Measurements from ENCODE around the gene OXT.

OXT gene

GRCh38 chr20:3039426-3039825 is 32.0 kb upstream of the OXT start:
- no peak overlapping the region for H3K4me3 ChIP-seq
- H3K9ac ChIP-seq (ENCODE audit: insufficient read length) = no peak overlapping the region
- H3K36me3 ChIP-seq (ENCODE audit: insufficient read depth, low read length) = peaks cover 47% of the 10 kb centered on the region
- no peaks in the 10 kb centered on the region for H3K9me3 ChIP-seq (ENCODE audit: low read depth, low read length)
- TF ChIP-seq POLR2AphosphoS5 (IDR thresholded peaks at IDR 0.05; ENCODE audit: borderline replicate concordance, low read depth, low read length) = no peak
- TF ChIP-seq FOXP2 (optimal IDR thresholded peaks at IDR 0.05; ENCODE audit: control extremely low read depth, extremely low read length, insufficient read depth) = no peak
- no peak for TF ChIP-seq EZH2 (IDR thresholded peaks at IDR 0.05)
- no peak for DNase-seq (ENCODE audit: low read depth, low spot score)
- no peak overlapping the region for H3K27ac ChIP-seq

GRCh38 chr20:3040086-3040485 is 31.3 kb upstream of the OXT start:
- no peak for TF ChIP-seq POLR2AphosphoS5 (IDR thresholded peaks at IDR 0.05; ENCODE audit: borderline replicate concordance, low read depth, low read length)
- no peak for TF ChIP-seq EZH2 (IDR thresholded peaks at IDR 0.05)
- no peak for TF ChIP-seq FOXP2 (optimal IDR thresholded peaks at IDR 0.05; ENCODE audit: control extremely low read depth, extremely low read length, insufficient read depth)
- H3K9me3 ChIP-seq (ENCODE audit: low read depth, low read length) = no peaks in the 10 kb centered on the region
- H3K27ac ChIP-seq = no peak overlapping the region
- no peak overlapping the region for H3K4me3 ChIP-seq
- no peak overlapping the region for H3K9ac ChIP-seq (ENCODE audit: insufficient read length)
- H3K36me3 ChIP-seq (ENCODE audit: insufficient read depth, low read length) = peaks cover 40% of the 10 kb centered on the region
- DNase-seq (ENCODE audit: low read depth, low spot score) = no peak

- Histone ChIP-seq H3K9ac (ENCODE audit: insufficient read length) (no peak overlapping the region), H3K27ac (peak overlapping the region; percentile 64), H3K4me3 (no peak overlapping the region), H3K9me3 (ENCODE audit: low read depth, low read length) (no peaks in the 10 kb centered on the region), H3K36me3 (ENCODE audit: insufficient read depth, low read length) (peaks cover 22% of the 10 kb centered on the region; the same call in 1 of the 2 replicates)
- TF ChIP-seq EZH2 (IDR thresholded peaks at IDR 0.05) = no peak
- no peak for TF ChIP-seq FOXP2 (optimal IDR thresholded peaks at IDR 0.05; ENCODE audit: control extremely low read depth, extremely low read length, insufficient read depth)
- no peak for TF ChIP-seq POLR2AphosphoS5 (IDR thresholded peaks at IDR 0.05; ENCODE audit: borderline replicate concordance, low read depth, low read length)
- DNase-seq (ENCODE audit: low read depth, low spot score) = no peak
Measured at GRCh38 chr20:3041854-3042409, 29.5 kb upstream of the OXT start.

GRCh38 chr20:3042625-3043024 is 28.8 kb upstream of the OXT start:
- H3K9ac ChIP-seq (ENCODE audit: insufficient read length) = no peak overlapping the region
- no peak for DNase-seq (ENCODE audit: low read depth, low spot score)
- H3K4me3 ChIP-seq = no peak overlapping the region
- H3K9me3 ChIP-seq (ENCODE audit: low read depth, low read length) = no peaks in the 10 kb centered on the region
- no peak overlapping the region for H3K27ac ChIP-seq
- TF ChIP-seq POLR2AphosphoS5 (IDR thresholded peaks at IDR 0.05; ENCODE audit: borderline replicate concordance, low read depth, low read length) (no peak), EZH2 (IDR thresholded peaks at IDR 0.05) (no peak), FOXP2 (optimal IDR thresholded peaks at IDR 0.05; ENCODE audit: control extremely low read depth, extremely low read length, insufficient read depth) (no peak)
- H3K36me3 ChIP-seq (ENCODE audit: insufficient read depth, low read length) = peaks cover 19% of the 10 kb centered on the region; the same call in 1 of the 2 replicates

- no peak for DNase-seq (ENCODE audit: low read depth, low spot score)
- Histone ChIP-seq H3K27ac (no peak within 1 kb of the TSS), H3K4me3 (no peak within 1 kb of the TSS), H3K9me3 (ENCODE audit: low read depth, low read length) (no peaks in the 10 kb centered on the region), H3K36me3 (ENCODE audit: insufficient read depth, low read length) (peaks cover 19% of the 10 kb centered on the region), H3K9ac (ENCODE audit: insufficient read length) (no peak within 1 kb of the TSS)
- no peak for TF ChIP-seq POLR2AphosphoS5 (IDR thresholded peaks at IDR 0.05; ENCODE audit: borderline replicate concordance, low read depth, low read length)
- no peak for TF ChIP-seq FOXP2 (optimal IDR thresholded peaks at IDR 0.05; ENCODE audit: control extremely low read depth, extremely low read length, insufficient read depth)
- no peak for TF ChIP-seq EZH2 (IDR thresholded peaks at IDR 0.05)
Measured at GRCh38 chr20:3043322-3043721, 28.1 kb upstream of the OXT start, which contains the start of gene GNRH2. Gene GNRH2, plus strand, starts transcription at chr20:3043622. Its CDS starts 793 bp downstream, at chr20:3044415.

GRCh38 chr20:3044336-3044965 is 27.0 kb upstream of the OXT start:
- no peaks in the 10 kb centered on the region for H3K9me3 ChIP-seq (ENCODE audit: low read depth, low read length)
- no peak overlapping the region for H3K27ac ChIP-seq
- no peak overlapping the region for H3K9ac ChIP-seq (ENCODE audit: insufficient read length)
- H3K4me3 ChIP-seq = no peak overlapping the region
- TF ChIP-seq EZH2 (IDR thresholded peaks at IDR 0.05) (no peak), POLR2AphosphoS5 (IDR thresholded peaks at IDR 0.05; ENCODE audit: borderline replicate concordance, low read depth, low read length) (no peak), FOXP2 (optimal IDR thresholded peaks at IDR 0.05; ENCODE audit: control extremely low read depth, extremely low read length, insufficient read depth) (no peak)
- DNase-seq (ENCODE audit: low read depth, low spot score) = no peak
- peaks cover 17% of the 10 kb centered on the region for H3K36me3 ChIP-seq (ENCODE audit: insufficient read depth, low read length)

GRCh38 chr20:3045042-3045815 is 26.2 kb upstream of the OXT start:
- Histone ChIP-seq H3K9ac (ENCODE audit: insufficient read length) (peak overlapping the region; percentile 87), H3K27ac (no peak overlapping the region), H3K36me3 (ENCODE audit: insufficient read depth, low read length) (peaks cover 20% of the 10 kb centered on the region), H3K9me3 (ENCODE audit: low read depth, low read length) (no peaks in the 10 kb centered on the region), H3K4me3 (peak overlapping the region; percentile 99)
- no peak for DNase-seq (ENCODE audit: low read depth, low spot score)
- TF ChIP-seq EZH2 (IDR thresholded peaks at IDR 0.05) (no peak), POLR2AphosphoS5 (IDR thresholded peaks at IDR 0.05; ENCODE audit: borderline replicate concordance, low read depth, low read length) (no peak), FOXP2 (optimal IDR thresholded peaks at IDR 0.05; ENCODE audit: control extremely low read depth, extremely low read length, insufficient read depth) (no peak)

All from SK-N-MC (cell line).